K562 (cell line): ENCODE results near the gene TAAR5. TPM values are rescaled to one million over a fixed set of nuclear protein-coding genes. Genes with fewer than 3 reads are reported as not detected.

ENCODE experiments used
- ATAC-seq: fragments of 200-7000 bp; cut with Tn5 transposase; 3 replicates; pipeline ENCODE4 v1.9.1; 2020; ENCODE audit warnings: moderate library complexity
- BruUV-seq: library from RNA; stranded (reverse); fragments of 400-500 nt; replicated peaks from 2 replicates; lab custom pipeline; 2021; lab: Mats Ljungman, UMichigan
- CTCF ChIA-PET: fragments of 300-600 bp; formaldehyde crosslinking; extraction: SDS; loops from one replicate; lab custom pipeline; 2021; ENCODE audit warnings: low intra/inter-chr PET ratio; lab: Yijun Ruan, JAX
- POLR2A ChIA-PET: fragments of 300-600, 350-650 bp; sonication (Branson Sonifier 250); formaldehyde crosslinking; extraction: SDS; loops from one replicate; lab custom pipeline; 2021; ENCODE audit warnings: antibody characterized with exemption, inconsistent platforms; lab: Yijun Ruan, JAX
- DNase-seq, 4 experiments: peaks; one replicate each; pipeline versions ENCODE4 v3.0.0 to v3.0.0-alpha.2; 2011 to 2018; ENCODE audit warnings: low spot score in 3 of 4, mixed read lengths in 3 of 4; ENCODE audit errors: extremely low read depth in 1 of 4
- FAIRE-seq: peaks from 2 replicates; lab custom pipeline; 2011; peaks lifted over from hg19 to GRCh38; lab: Jason Lieb, UNC
- H2AFZ ChIP-seq: 2 replicates; pipeline ENCODE4 v1.6.0; 2011; ENCODE audit warnings: low read depth, low read length, control low read depth, inconsistent platforms
- H3K27ac ChIP-seq: fragments of 200-600 bp; 3 replicates; pipeline ENCODE4 v1.8.0; 2011; ENCODE audit warnings: low read depth, mild to moderate bottlenecking, control low read depth, inconsistent platforms, low read length, moderate library complexity, mixed read lengths; ENCODE audit errors: extremely low read depth
- H3K27me3 ChIP-seq, 2 experiments: fragments of 300-600 bp in 1 of 2; 2 replicates in 1 of 2; 3 replicates in 1 of 2; pipeline versions ENCODE4 v1.6.0 to v1.8.0; 2011; ENCODE audit warnings: inconsistent platforms in 2 of 2, low read length in 2 of 2, mild to moderate bottlenecking in 1 of 2, mixed read lengths in 1 of 2, moderate library complexity in 1 of 2; ENCODE audit not compliant: control insufficient read depth in 2 of 2, insufficient read depth in 2 of 2
- H3K36me3 ChIP-seq: fragments of 300-600 bp; 3 replicates; pipeline ENCODE4 v1.8.0; 2011; ENCODE audit warnings: mild to moderate bottlenecking, low read length, inconsistent platforms; ENCODE audit not compliant: control insufficient read depth, insufficient read depth
- H3K4me1 ChIP-seq, 2 experiments: fragments of 200-600 bp in 1 of 2; replicated peaks in 1 of 2; 2 replicates in 1 of 2; 3 replicates in 1 of 2; pipeline versions ENCODE4 v1.5.1 to v1.8.0; 2011; ENCODE audit warnings: inconsistent platforms in 2 of 2, low read length in 2 of 2, mild to moderate bottlenecking in 1 of 2, mixed read lengths in 1 of 2, moderate library complexity in 1 of 2; ENCODE audit not compliant: control insufficient read depth in 2 of 2, insufficient read depth in 2 of 2
- H3K4me2 ChIP-seq: 2 replicates; pipeline ENCODE4 v1.6.1; 2011; ENCODE audit warnings: low read length, control low read depth, inconsistent platforms, mixed read lengths; ENCODE audit not compliant: insufficient read depth
- H3K4me3 ChIP-seq: fragments of 200-600 bp; sonication (generic), shearing (Covaris generic); 2 replicates; pipeline ENCODE4 v1.5.1; 2016; ENCODE audit warnings: control low read depth, inconsistent platforms
- H3K79me2 ChIP-seq: fragments of 200-600 bp; 3 replicates; pipeline ENCODE4 v1.8.0; 2011; ENCODE audit warnings: low read length, inconsistent platforms; ENCODE audit not compliant: control insufficient read depth, insufficient read depth
- H3K9ac ChIP-seq, 2 experiments: 2 replicates each; pipeline versions ENCODE4 v1.6.0 to v1.6.1; 2011; ENCODE audit warnings: low read depth in 2 of 2, low read length in 2 of 2, control low read depth in 1 of 2, inconsistent platforms in 1 of 2, mild to moderate bottlenecking in 1 of 2, mixed read lengths in 1 of 2; ENCODE audit not compliant: insufficient read depth in 1 of 2
- H3K9me1 ChIP-seq: one replicate; pipeline ENCODE4 v1.6.0; 2011; ENCODE audit warnings: inconsistent platforms, mild to moderate bottlenecking, low read length, moderate library complexity; ENCODE audit not compliant: control insufficient read depth, insufficient read depth
- H3K9me3 ChIP-seq: replicated peaks from 2 replicates; pipeline ENCODE4 v1.5.1; 2011; ENCODE audit warnings: low read depth, low read length, inconsistent platforms; ENCODE audit not compliant: control insufficient read depth, insufficient read depth
- H4K20me1 ChIP-seq: replicated peaks from 2 replicates; pipeline ENCODE4 v1.6.1; 2011; ENCODE audit warnings: low read length, inconsistent platforms, mixed read lengths; ENCODE audit not compliant: control insufficient read depth, insufficient read depth
- ARID1B ChIP-seq: fragments of 450-650 bp; IDR thresholded peaks from 2 replicates; pipeline ENCODE4 v1.6.1; 2016; ENCODE audit warnings: antibody characterized with exemption, mild to moderate bottlenecking, inconsistent platforms
- ELF4 ChIP-seq: fragments of 450-650 bp; formaldehyde crosslinking; IDR thresholded peaks from 2 replicates; pipeline ENCODE4 v1.4.0; 2022; ENCODE audit warnings: missing genetic modification characterization
- FOXK2 ChIP-seq, 2 experiments: fragments of 450-650 bp; IDR thresholded peaks in 1 of 2; conservative IDR thresholded peaks in 1 of 2; 2 replicates each; pipeline ENCODE4 v1.6.1; 2016; ENCODE audit warnings: low read depth in 2 of 2, mild to moderate bottlenecking in 1 of 2
- MLX ChIP-seq, 2 experiments: fragments of 450-650 bp in 1 of 2; sonication (generic) in 1 of 2; formaldehyde crosslinking; conservative IDR thresholded peaks; 2 replicates each; pipeline versions ENCODE4 v1.4.0 to v1.8.1; 2020 to 2022; ENCODE audit warnings: mild to moderate bottlenecking in 1 of 2, missing genetic modification reagents in 1 of 2
- MYNN ChIP-seq, 2 experiments: sonication (generic); formaldehyde crosslinking in 1 of 2; IDR thresholded peaks; 2 replicates each; pipeline versions ENCODE4 v1.5.0 to v1.6.1; 2016 to 2020; ENCODE audit warnings: antibody characterized with exemption in 1 of 2, missing genetic modification reagents in 1 of 2
- RAD51 ChIP-seq: fragments of 450-650 bp; IDR thresholded peaks from 2 replicates; pipeline ENCODE4 v1.7.1; 2016; ENCODE audit warnings: low read depth, mild to moderate bottlenecking, borderline replicate concordance
- ZFP1 ChIP-seq: fragments of 450-650 bp; formaldehyde crosslinking; IDR thresholded peaks from 2 replicates; pipeline ENCODE4 v1.4.0; 2020; ENCODE audit warnings: mild to moderate bottlenecking, mixed read lengths
- ZNF133 ChIP-seq: fragments of 250-450 bp; sonication (Bioruptor Pico); IDR thresholded peaks from 2 replicates; pipeline ENCODE4 v1.4.0; 2020; ENCODE audit warnings: mild to moderate bottlenecking
- ZNF197 ChIP-seq: fragments of 200-800 bp; sonication (Bioruptor generic); IDR thresholded peaks from 2 replicates; pipeline ENCODE4 v1.6.1; 2016; ENCODE audit warnings: low read depth, missing genetic modification characterization, missing compliant biosample characterization
- ZNF24 ChIP-seq: fragments of 450-650 bp; IDR thresholded peaks from 2 replicates; pipeline ENCODE4 v1.6.1; 2016
- WGBS: fragments of 100-300 bp; shearing (Covaris generic); methylation state at CpG from one replicate; pipeline ENCODE4 v1.1.6; 2016; ENCODE audit warnings: low coverage, mixed read lengths; ENCODE audit not compliant: insufficient coverage; ENCODE audit errors: missing lambda C conversion rate; 5-methylcytosine and 5-hydroxymethylcytosine counted together
- in situ Hi-C: fragments of 300-500 bp; cut with MboI; formaldehyde crosslinking; loops from 4 replicates; pipeline ENCODE4 v1.15.0; 2018; ENCODE audit warnings: inconsistent platforms, mixed read lengths
- intact Hi-C: fragments of 100-400 bp; cut with micrococcal nuclease; formaldehyde crosslinking; loops from 2 replicates; pipeline ENCODE4 v1.14.2; 2022
- polyA plus RNA-seq, 8 experiments: library from polyadenylated mRNA; depleted of rRNA in 4 of 8; stranded (reverse) in 5 of 8; unstranded in 3 of 8; fragments of >200 nt; fragmentation: Nextera tagmentation in 2 of 8; fragmentation: Illumina TruSeq in 1 of 8; extraction: Ambion mirVana in 2 of 8; extraction: Trizol in 1 of 8; gene quantifications; 2 replicates each; pipeline versions ENCODE4 v1.2.1 to v1.2.3, GENCODE V29; 2011 to 2014; ENCODE audit warnings: inconsistent platforms in 1 of 8, missing spikeins in 1 of 8
- total RNA-seq, 7 experiments: library from RNA; depleted of rRNA in 6 of 7; stranded (reverse); fragments of >200 nt in 6 of 7; fragmentation: Illumina TruSeq in 2 of 7; extraction: Trizol in 2 of 7; gene quantifications; 2 replicates each; pipeline versions ENCODE4 v1.2.1 to v1.2.3, GENCODE V29; 2011 to 2021; ENCODE audit warnings: low replicate concordance in 1 of 7

TAAR5 gene
- total and polyA plus RNA-seq, 9 of the 15 experiments (the other 6 are each of a cell fraction or from before 2014, with no cell fraction given): not detected

- no peak for TF ChIP-seq ARID1B
- no peak for TF ChIP-seq ZNF133
- no peak for TF ChIP-seq ELF4 (CRISPR knock-in tag)
- no peak for TF ChIP-seq ZNF197
- no peak for TF ChIP-seq MLX (CRISPR knock-in tag; conservative IDR thresholded peaks at IDR 0.05)
- no peak for TF ChIP-seq ZNF24
- TF ChIP-seq FOXK2 (conservative IDR thresholded peaks at IDR 0.05 in 1 of 2, IDR thresholded peaks at IDR 0.05 in 1 of 2; ENCODE audit: low read depth in 2 of 2): no peak
- no peak for TF ChIP-seq RAD51
- no peak for TF ChIP-seq ZFP1 (CRISPR knock-in tag)
Observed at GRCh38 chr6:132571774-132572173, 17.8 kb downstream of the TAAR5 start (continued).

- CTCF ChIA-PET: no interaction called here
- Histone ChIP-seq H3K9me1 (no peaks in the 10 kb centered on the region), H3K9ac (no peak within 1 kb of the TSS), H3K4me2 (no peak within 1 kb of the TSS), H3K9me3 (no peaks in the 10 kb centered on the region), H3K4me1 (no peaks in the 10 kb centered on the region), H3K27me3 (peaks cover 0 to 7% of the 10 kb centered on the region in 2 experiments; a peak in 2 of 5 replicates), H3K79me2 (no peaks in the 10 kb centered on the region), H4K20me1 (no peaks in the 10 kb centered on the region), H2AFZ (no peak within 1 kb of the TSS), H3K27ac (no peak within 1 kb of the TSS), H3K36me3 (no peaks in the 10 kb centered on the region), H3K4me3 (no peak within 1 kb of the TSS)
- in situ Hi-C loops (no loop called here), intact Hi-C loops (no loop called here)
- TF ChIP-seq MYNN (IDR thresholded peaks at IDR 0.05) (no peak), MYNN (CRISPR knock-in tag; IDR thresholded peaks at IDR 0.05) (no peak)
- no peak for FAIRE-seq
- WGBS: 2% methylated on average over 15 of the region's 15 CpGs
- POLR2A ChIA-PET: interaction anchor here (0.6 kb wide), 1 partner anchor 17 kb away, joined by 4 read pairs; no protein-coding TSS in a partner anchor
- BruUV-seq: no TSS peak
- no peak for DNase-seq
- ATAC-seq: no peak
Observed at GRCh38 chr6:132570221-132570777, 19.2 kb downstream of the TAAR5 start, which contains the start of gene TAAR6. TAAR6 (plus strand) TSS chr6:132570322; CDS start chr6:132570322, 0 bp downstream.
